Activated CD4-positive, alpha-beta T cell treated with anti-CD3 and anti-CD28 coated beads, Interleukin-10, Interleukin-2, amounts not matched to agents 100 ng/mL and 50 ng/mL, durations not matched to agents 16 hours and 8 hours (primary cell): ENCODE results near the gene FXYD3.

Experiments
- DNase-seq: peaks from one replicate; pipeline ENCODE4 v3.0.0-alpha.2; 2020

The FXYD3 gene, protein sequence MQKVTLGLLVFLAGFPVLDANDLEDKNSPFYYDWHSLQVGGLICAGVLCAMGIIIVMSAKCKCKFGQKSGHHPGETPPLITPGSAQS

DNA sequence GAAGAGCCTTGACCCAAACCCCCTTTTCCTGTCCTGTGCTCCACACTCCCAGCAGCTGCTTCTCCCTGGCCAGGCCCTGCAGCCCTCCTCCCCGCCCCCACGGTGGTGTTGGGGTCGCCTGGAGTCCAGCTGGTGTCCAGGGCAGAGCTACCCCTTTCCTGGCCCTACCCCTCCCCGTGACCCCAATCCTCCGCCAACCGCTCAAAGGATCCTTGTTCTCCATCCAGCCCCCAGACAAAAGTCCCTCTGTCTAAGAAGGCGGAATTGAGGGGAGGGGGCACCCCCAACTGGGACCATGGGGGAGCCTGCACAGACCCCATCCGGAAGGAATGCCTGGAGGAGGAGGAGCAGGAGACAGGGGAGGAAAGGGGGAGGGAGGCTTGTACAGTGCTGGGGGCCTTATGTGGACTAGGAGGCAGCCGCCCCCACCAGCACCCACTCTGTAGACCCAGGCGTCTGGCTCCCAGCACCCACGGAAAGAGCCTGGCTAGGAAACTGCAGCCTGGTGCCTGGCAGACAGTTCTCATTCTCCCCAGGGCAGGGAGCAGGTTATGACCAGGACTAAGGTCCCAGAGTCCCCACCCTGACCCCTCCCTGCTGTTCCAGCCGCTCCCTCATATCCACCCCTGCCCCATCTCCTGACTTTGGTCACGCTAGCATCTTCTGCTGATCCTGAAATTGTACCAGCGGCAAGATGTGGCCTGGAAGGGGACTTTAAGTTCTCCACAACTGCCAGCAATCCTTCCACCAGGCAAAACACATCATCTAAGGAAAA, at the start of gene FXYD3:
FXYD3 (plus strand) TSS at position 647 of the 775 bp plus-strand sequence. CDS start 3,554 bp downstream, outside the sequence.
- no peak for DNase-seq

DNA sequence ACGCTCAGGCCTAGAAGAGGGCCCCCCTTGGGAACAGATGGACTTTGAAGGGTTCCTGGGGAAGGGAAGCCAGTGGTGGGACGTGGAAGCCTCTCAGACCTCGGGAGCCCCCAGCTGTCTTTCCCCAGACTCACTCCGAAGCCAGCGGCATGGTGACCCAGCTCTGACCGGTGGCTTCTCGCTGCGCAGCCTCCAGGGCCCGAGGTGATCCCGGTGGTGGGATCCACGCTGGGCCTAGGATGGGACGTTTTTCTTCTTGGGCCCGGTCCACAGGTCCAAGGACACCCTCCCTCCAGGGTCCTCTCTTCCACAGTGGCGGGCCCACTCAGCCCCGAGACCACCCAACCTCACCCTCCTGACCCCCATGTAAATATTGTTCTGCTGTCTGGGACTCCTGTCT, 49.5 kb upstream of the FXYD3 start:
- DNase-seq = no peak

DNA sequence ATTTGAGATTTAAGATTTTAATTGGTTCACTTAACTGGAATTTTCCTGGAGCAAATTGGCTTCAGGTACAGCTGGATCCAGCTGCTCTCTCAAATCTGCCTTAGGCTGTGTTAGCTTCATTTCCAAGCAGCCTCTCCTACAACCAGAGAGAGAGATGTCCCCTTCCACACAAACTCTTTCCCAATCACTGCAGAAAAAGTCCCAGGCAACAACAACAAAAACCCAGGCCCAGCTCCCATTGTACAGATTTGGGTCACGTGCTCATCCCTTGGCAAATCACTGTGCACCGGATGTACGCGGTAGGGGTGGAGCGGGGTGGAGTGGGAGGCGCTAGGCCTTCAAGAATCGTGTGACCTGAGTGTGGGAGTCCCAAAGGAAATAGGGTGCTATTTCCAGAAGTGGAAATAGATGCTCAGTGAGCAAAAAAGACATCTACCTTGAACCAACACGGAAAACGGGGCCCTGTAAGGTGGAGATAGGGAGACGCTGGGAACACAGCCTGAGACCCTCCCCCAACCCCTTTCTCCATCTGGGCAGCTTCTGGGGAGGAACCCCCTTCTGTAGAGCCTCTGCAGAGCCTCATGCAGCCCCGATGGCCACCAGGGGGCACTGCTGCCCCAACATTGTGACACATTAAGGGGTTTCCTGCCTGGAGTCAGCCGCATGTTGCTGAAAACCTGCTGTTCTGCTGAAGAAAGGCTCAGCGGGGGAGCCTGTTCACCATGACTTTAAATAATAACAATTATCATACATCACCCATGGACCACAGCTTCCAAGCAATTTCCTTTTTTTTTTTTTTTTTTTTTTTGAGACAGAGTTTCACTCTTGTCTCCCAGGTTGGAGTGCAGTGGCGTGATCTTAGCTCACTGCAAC, 48.7 kb upstream of the FXYD3 start:
- DNase-seq = peak; percentile 89

DNA sequence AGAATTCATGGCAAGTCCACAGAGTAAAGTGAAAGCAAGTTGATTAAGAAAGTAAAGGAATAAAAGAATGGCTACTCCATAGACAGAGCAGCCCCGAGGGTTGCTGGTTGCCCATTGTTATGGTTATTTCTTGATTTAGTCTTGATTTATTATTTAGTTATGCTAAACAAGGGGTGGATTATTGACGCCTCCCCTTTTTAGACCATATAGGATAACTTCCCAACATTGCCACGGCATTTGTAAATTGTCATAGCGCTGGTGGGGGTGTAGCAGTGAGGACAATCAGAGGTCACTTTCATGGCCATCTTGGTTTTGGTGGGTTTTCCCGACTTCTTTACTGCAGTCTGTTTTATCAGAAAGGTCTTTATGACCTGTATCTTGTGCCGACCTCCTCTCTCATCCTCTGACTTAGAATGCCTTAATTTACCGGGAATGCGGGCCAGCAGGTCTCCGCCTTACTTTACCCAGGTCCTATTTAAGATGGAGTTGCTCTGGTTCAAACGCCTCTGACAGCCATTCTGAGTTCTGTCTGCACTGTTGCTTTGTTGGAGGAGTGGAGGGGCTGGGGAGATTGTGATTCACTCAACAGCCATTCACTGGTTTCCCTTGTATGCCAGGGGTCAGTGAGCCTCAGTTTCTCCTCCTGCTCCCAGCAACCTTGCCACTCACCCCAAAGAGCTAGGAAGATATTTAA, 46.5 kb upstream of the FXYD3 start:
- DNase-seq = no peak

DNA sequence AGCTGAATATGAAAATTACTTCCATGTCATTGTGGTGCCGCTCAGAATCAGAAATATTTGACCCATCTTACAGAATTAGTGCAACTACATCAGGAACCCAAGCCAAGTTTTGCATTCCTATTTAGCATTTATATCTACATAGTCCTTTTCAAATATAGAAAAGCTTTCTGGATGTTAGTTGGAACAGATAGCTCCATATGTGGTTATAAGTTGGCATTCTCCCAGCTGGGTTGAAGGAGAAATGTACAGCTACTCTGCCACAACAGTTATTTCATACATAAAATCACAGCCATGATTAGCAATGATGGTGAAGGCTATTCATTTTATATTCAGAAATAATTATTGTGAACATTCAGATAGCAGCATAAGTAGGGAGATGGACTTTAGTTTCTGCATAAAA, 45.9 kb upstream of the FXYD3 start:
- no peak for DNase-seq

DNA sequence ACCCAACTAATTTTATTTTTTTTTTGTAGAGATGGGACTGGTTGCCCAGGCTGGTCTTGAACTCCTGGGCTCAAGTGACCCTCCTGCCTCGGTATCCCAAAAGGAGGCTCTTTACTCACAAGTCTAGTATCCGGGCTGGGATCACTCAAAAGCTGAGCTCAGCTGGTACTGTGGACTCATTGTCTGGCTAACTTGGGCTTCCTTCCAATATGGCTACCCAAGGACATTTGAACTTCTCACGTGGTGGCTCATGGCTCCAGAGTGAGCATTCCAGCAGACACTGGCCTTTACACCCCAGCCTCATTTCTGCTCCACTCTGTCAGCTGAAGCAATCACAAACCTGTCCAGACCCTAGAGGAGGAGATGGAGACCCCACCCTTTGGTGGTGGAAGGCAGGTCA, 45.2 kb upstream of the FXYD3 start:
- no peak for DNase-seq

DNA sequence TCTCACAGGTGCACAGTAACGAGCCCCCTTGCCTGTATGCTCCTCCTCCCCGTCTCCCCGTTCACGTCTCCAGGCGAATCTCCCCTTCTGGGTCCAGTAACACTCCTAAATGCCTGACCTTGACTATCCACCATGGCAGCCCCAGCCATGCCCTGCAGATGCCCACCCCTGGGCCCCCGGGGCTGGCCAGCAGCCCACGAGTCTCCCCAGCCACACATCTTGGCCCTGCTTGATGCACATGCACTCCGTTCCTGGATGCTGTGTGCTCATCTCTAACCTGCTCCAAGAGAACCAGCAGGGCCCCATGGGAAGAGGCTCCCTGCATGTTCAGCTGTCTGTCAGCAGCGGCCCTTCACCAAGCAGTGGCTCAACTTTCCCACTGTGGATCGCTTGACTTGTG, 42.1 kb upstream of the FXYD3 start:
- DNase-seq = no peak

DNA sequence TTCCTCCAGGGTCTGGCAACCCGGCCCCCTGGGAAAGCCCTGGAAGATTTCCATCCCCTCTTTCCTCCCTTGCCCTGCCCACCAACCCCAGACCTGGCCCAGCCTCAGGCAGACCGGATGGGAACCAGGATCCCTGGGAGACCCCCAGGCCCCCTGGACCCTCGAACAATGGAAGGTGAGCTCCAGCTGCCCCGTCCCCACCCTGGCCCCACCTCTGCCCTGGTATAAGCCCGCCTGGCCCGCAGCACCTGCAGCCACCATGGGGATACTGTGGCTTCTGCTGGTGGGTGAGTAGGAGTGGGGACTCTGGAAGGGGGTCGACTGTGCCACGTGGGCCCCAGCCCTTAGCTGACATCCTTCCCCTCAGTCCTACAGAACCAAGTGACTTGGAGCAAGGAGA, 41.7 kb upstream of the FXYD3 start:
- DNase-seq = no peak

DNA sequence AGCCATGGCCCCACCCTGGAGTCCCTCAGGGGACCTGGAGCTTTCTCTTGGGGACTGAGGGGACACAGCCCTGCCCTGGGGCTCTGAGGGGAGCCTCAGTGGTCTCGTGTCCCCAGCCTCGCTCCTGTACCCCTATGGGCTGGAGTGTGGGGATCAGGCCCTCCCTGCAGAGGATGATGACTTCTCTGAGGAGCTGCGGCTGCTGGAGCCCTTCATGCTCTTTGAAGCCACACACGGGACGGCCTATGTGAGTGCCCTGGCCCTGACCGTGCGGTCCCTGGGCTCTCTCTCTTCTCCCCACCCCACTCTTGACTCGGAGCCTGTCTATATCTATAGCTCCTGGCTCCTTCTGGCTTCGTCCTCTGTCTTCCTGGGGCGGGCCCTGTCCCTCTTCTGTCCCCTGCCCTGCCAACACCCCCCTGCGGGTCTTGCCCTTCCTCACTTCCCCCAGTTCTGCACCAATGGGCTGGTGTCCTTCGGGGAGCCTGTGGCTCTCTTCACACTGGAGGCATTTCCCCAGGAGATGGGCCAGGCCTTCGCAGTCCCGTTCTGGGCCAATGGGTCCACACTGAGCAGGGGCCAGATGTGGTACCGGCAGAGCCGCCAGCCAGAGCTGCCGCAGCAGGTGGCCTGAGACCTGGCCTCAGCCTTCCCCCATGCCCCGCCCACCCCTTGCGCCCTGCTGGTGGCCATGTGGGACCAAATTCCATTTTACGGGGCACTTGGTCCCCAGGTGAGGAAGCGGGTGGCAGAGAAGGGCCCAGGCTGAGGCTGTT, 41.0 kb upstream of the FXYD3 start:
- DNase-seq = no peak

DNA sequence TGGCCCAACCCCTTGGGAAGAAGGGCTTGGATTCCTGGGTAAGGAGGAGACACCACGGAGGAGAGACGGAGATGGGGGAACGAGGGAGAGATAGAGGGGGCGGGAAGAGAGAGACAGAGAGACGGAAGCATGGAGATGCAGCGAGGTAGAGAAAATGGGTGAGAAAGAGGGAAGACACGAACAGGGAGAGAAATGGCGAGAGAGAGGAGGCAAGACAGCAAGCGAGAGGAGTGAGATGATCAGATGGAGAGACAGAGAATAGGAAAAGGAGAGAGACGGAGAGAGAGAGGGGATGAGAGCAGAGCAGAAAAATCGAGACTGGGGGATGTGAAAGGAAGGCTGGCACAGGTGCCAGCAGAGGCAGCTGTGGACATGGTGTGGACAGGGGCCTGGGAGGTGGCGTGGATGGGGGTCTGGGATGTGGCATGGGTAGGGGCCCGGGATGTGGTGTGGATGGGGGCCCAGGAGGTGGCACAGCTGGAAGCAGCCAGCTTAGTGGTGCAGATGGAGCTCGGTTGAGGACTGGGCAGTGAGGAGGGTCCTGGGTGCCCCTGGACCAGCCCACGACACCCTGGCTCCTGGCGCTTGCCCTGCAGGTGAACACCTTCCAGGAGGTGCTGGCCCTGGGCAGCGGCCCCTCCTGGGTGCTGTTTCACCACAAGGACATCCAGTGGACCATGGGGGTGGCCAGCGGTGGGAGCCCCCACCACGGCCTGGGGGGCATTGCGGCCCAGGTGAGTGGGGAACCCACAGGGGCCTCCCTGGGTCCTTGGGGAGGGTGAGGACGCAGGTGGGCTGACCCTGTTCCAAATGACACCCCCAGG, 40.2 kb upstream of the FXYD3 start:
- DNase-seq = no peak

DNA sequence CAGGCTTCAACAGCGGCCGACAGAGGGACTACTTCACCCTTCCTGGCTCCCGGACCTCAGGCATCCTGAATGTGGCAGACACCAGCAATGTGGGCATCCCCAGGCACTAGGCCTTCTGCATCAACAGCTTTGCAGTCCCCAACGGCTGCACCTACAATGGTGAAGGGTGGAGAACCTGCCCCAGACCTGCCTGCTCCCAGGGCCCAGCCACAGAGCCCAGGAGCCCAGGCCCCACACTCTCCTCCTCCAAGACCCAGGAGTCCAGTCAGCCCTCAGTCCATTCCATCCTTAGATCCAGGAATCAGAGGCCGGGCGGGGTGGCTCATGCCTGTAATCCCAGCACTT, 39.6 kb upstream of the FXYD3 start:
- DNase-seq = no peak

DNA sequence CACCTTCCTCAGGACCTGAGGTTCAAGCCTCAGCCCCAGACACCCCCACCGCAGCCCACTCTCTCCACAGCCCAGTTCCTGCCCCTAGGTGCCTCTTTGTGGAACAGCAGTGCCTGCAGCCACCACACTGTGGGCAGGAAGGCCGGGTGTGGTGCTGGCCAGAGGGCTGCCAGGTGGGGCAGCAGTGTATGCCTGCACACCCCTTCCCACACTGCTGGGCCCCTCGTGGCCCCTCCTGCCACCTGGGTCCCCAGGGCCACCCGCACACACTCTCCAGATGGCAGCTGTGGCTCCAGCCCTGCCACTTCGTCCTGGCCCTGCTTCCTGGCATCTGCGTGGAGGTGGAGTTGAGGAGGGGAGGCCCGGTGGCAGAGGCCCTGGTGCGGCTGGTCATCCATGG, 39.0 kb upstream of the FXYD3 start:
- no peak for DNase-seq

DNA sequence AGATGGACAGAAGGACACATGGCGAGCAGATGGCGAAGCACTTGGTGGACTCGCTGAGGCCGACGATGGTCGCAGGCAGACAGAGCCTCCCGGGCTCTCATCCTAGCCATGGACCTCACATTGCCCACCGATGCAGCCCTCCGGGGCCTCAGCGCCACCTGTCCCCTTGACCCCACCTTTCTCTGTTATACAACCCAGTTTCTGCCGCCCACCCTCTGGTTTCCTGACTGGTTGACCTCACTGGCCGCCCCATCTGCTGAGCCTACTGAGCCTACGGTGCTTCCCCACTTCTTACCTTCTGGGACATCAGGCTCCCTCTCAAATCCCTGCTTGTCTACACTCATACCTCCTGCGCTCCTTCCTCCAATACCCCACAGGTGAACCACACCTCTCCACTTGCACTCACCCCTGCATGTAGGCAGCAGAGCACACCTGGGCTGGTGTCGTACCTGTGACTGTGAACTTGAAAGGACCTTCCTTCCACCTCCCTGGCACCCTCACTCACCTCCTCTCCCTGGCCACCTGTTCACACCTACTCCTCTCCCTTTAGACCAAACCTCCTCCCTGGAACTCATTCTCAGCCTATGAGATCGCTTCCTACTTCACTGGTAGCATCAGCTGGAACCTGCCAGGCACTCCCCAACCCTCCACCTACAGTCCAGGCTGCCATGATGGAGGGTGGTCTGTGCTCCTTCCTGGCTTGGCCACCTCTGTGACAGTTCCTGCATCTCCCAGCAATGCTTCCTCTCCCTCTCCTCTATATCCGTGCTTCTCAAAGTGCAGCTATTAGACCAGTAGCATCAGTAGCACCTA, 38.0 kb upstream of the FXYD3 start:
- DNase-seq = no peak

DNA sequence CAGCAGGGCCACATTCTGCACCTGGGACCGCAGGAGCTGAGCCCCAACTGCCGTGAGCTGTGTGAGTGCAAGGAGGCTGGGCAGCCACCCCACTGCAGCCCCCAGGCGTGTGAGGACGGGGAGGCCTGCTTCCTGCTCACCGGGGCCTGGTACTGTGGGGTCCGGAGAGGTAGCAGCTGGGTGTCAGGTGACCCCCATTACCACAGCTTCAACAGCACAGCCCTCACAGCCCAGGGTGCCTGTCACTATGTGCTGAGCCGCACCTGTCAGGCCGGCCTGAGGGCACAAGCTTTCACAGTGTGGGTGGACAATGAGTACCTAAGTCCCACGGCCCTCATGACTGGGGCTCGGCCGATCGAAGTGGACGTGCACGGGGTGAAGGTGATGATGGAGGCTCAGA, 35.8 kb upstream of the FXYD3 start:
- no peak for DNase-seq

DNA sequence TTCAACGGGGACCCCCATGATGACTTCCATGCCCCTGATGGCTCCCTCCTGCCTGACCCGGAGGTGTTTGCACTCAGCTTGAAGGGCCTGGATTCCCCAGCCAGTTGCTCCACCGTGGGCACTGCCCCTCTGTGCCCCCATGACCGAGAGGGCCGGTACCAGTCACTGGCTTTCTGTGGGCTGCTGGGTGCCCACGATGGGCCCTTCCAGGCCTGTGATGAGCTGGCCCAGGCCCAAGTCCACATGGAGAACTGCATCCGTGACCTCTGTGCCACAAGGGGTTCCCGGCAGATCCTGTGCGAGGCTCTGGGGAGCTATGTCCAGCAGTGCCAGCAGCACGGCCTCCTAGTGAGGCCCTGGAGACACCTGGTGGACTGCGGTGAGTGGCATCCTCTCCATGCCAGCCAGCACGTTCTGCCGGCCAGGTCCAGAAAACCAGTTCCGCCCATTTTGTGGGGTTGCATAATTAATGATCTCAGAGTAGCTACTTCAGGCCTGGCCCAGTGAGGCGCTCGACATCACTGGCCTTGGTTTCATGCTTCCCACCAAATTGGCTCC, 34.9 kb upstream of the FXYD3 start:
- DNase-seq = no peak

DNA sequence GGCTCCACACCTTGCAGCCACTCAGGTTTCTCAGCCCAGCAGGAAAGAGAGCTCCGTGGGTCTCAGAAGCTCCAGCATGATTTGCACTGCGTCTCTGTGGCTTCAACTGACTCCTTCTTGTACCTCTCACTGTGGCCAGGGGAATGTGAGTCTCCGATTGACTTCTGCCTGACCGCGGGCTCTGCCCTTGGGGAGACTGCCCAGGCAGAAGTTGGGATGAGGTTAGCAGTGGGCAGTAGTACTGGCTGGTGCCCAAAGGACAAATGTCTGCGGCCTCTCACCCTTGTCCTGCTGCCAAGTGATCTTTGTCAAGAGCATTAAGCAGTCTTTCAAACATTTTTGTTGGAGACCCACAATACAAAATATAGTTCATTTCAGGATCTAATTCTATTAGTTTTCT, 34.4 kb upstream of the FXYD3 start:
- no peak for DNase-seq

DNA sequence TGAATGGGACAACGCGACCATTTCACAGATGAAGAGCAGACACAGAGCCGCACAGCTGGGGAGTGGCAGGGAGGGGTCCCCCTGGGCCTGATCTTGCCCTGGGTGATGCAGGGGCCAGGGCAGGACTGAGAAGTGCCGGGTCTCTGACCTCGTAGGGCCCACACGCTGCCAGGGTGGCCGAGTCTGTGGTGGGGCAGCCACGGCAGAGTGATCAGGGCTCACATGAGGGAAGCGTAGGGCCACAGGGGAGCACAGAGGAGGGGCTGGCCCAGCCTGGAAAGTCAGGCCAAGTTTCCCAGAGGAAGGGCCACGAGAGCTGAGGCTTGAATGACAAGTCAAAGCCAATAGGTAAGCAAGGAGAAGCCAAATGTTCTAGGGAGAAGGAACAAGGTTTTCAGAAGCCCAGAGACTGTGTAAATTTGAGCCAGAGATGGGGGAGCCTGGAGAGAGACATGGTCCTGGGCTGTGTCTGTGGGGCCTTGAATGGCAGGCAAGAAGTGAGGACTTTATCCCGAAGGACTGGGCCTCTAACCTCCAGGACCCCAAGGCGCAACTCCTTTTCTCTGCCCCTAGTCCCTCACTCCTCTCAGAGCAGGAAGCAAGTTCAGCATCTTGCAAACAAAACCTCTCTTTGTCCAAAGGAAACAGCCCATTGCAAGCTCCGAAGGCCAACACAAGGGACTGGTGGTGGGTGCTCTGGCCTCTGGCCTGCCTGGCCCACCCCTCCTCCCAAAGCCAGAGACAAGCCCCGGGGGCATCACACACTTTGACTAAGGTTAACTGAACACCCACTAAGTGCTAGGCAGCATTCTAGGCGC, 31.7 kb upstream of the FXYD3 start:
- no peak for DNase-seq

DNA sequence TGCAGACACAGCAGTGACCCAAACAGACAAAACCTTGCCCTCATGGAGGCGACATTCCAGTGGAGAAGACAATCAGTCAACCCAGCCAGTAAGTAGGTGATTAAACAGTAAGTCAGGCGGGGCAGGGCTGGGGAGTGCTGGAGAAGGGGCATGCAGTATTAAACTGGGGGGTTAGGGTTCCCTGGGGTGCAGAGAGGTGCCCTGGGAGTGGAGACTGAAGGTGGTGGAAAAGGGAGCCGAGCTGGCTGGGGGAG, 31.2 kb upstream of the FXYD3 start:
- no peak for DNase-seq

DNA sequence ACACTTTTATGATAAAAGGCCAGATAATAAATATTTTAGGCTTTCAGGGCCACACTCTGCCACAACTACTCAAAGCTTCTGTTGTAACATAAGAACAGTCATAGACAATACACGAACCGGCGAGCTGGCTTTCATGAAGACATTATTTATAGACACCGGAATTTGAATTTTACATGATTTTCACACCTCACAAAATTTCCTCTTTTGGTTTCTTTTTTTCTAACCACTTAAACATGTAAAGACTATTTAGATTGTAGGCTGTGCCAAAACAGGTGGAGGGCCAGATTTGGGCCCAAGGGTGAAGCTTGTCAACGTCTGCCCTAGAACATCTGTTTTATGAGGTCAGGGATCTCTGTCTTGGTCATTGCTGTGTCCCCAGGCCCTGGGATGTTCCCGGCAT, 29.7 kb upstream of the FXYD3 start:
- no peak for DNase-seq

DNA sequence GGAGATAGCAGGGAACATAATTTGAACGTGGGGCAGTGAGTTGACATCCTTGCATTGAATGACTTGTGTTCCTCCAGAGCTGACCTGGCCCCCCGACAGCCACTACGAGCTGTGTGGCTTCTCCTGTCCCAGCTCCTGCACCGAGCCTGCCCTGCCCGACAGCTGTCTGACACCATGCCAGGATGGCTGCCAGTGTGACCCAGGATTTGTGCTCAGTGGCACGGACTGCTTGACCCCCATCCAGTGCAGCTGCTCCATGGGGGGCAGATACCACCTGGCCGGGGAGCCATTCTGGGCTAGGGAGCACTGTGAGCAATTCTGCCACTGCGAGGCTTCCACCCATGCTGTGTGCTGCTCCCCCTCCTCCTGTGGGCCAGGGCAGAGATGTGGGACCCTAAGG, 29.2 kb upstream of the FXYD3 start:
- no peak for DNase-seq
